Measurements from ENCODE around the gene CHI3L2. TPM values are rescaled to one million over a fixed set of nuclear protein-coding genes. Genes with fewer than 3 reads are reported as not detected.

The CHI3L2 gene
- total RNA-seq, 4 donors from 2014 or later = 0.82 to 2.7 TPM; not detected in 2

DNA sequence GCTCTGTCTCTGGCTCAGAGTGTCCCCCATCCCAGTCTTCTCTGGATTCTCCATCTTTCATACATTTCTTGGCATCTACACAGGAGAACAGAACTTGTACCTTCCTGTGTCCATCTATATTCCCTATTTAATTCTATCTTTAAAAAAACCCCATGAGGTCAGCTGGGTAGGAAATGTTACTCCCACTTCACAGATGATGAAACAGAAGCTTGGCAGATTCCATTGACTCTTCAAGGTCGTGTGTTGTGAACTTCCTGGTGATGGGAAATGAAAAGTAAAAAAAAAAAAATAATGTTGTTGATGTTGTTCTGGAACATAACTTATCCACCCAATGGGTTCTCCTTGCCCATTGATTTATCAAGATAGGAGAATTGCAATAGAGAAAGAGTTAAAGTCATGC, 8.9 kb downstream of the CHI3L2 start:
- Histone ChIP-seq H3K36me3 (no peaks in the 10 kb centered on the region), H3K4me1 (no peaks in the 10 kb centered on the region), H3K4me3 (no peak overlapping the region), H3K27me3 (no peaks in the 10 kb centered on the region), H3K9me3 (no peaks in the 10 kb centered on the region), H3K27ac (no peak overlapping the region)
- in situ Hi-C loops (cut with MboI; ENCODE audit: low pct_ligation_motif_present in 1 of 4, low pct_unique_long_range_greater_than_20kb in 1 of 4, low sequenced_read_pairs in 3 of 4) = loop anchor here in 1 of 4 donors (25.0 kb wide), 1 partner anchor 551 kb away; no protein-coding TSS in a partner anchor
- TF ChIP-seq EP300 (IDR thresholded peaks at IDR 0.05; ENCODE audit: low read depth) (no peak), POLR2AphosphoS5 (IDR thresholded peaks at IDR 0.05) (no peak), POLR2A (IDR thresholded peaks at IDR 0.05) (no peak)
- TF ChIP-seq, protein P1, sequence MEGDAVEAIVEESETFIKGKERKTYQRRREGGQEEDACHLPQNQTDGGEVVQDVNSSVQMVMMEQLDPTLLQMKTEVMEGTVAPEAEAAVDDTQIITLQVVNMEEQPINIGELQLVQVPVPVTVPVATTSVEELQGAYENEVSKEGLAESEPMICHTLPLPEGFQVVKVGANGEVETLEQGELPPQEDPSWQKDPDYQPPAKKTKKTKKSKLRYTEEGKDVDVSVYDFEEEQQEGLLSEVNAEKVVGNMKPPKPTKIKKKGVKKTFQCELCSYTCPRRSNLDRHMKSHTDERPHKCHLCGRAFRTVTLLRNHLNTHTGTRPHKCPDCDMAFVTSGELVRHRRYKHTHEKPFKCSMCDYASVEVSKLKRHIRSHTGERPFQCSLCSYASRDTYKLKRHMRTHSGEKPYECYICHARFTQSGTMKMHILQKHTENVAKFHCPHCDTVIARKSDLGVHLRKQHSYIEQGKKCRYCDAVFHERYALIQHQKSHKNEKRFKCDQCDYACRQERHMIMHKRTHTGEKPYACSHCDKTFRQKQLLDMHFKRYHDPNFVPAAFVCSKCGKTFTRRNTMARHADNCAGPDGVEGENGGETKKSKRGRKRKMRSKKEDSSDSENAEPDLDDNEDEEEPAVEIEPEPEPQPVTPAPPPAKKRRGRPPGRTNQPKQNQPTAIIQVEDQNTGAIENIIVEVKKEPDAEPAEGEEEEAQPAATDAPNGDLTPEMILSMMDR (IDR thresholded peaks at IDR 0.05) = no peak
- intact Hi-C loops (cut with DNase I; ENCODE audit: low total_unique reads) = no loop called here
- WGBS, 2 donors (ENCODE audit: low coverage in 1 of 2) = 20 to 26% methylated on average over 1 of the region's 1 CpG
- no peak for DNase-seq

DNA sequence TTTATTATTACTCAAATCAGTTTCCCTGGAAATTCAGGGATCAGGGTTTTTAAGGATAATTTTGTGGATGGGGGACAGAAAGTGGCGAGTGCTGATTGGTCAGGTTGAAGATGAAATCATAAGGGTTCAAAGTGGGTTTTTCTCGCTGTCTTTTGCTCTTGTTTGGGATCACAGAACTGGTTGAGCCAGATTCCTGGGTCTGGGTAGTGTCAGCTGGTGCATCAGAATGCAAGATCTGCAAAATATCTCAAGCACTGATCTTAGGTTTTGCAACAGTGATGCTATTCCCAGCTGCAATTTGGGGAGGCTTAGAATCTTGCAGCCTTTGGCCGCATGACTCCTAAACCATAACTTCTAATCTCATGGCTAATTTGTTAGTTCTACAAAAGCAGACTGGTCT, 9.3 kb downstream of the CHI3L2 start:
- no peak overlapping the region for H3K4me3 ChIP-seq
- no peaks in the 10 kb centered on the region for H3K36me3 ChIP-seq
- no peak for DNase-seq
- 73 to 83% methylated on average over 2 to 3 of the region's 3 CpGs for WGBS, 2 donors (ENCODE audit: low coverage in 1 of 2)
- H3K4me1 ChIP-seq = no peaks in the 10 kb centered on the region
- no peaks in the 10 kb centered on the region for H3K9me3 ChIP-seq
- H3K27me3 ChIP-seq = no peaks in the 10 kb centered on the region
- no peak overlapping the region for H3K27ac ChIP-seq
- no peak for TF ChIP-seq EP300 (IDR thresholded peaks at IDR 0.05; ENCODE audit: low read depth)
- no peak for TF ChIP-seq POLR2AphosphoS5 (IDR thresholded peaks at IDR 0.05)
- no peak for TF ChIP-seq POLR2A (IDR thresholded peaks at IDR 0.05)
- TF ChIP-seq, protein P1 (IDR thresholded peaks at IDR 0.05) = no peak
- in situ Hi-C loops (cut with MboI; ENCODE audit: low pct_ligation_motif_present in 1 of 4, low pct_unique_long_range_greater_than_20kb in 1 of 4, low sequenced_read_pairs in 3 of 4) = loop anchor here in 1 of 4 donors (25.0 kb wide), 1 partner anchor 550 kb away; no protein-coding TSS in a partner anchor
- intact Hi-C loops (cut with DNase I; ENCODE audit: low total_unique reads) = no loop called here

DNA sequence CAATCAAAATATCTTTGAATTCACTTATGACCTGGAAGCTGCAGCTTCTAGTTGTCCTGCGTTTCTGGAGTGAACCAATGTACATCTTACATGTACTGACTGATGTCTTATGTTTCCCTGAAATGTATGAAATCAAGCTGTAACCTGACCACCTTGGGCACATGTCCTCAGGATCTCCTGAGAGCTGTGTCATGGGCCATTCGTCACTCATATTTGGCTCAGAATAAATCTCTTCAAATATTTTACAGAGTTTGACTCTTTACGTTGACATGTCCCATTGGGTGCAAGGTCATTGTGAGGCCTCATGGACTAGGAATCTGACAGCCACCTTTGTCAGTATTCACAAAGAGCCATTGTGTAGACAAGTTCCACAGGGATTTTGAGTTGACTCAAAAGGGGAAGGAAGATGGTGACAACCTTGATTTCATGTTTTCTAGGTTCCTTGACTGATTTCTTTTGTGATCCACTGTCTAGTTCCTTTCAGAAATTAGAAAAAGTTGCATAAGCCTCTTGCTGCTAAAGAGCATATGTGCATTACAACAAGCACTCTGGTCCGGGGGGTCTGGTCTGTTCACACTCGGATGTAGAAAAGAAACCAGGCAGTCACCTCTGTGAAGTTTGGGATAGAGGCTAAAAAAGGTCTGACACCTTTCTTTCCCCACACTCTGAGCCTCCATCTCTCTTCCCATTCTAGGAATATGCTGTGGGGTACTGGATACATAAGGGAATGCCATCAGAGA, 10.7 kb downstream of the CHI3L2 start:
- no peak for TF ChIP-seq EP300 (IDR thresholded peaks at IDR 0.05; ENCODE audit: low read depth)
- intact Hi-C loops (cut with DNase I; ENCODE audit: low total_unique reads) (no loop called here), in situ Hi-C loops (cut with MboI; ENCODE audit: low pct_ligation_motif_present in 1 of 4, low pct_unique_long_range_greater_than_20kb in 1 of 4, low sequenced_read_pairs in 3 of 4) (loop anchor here in 1 of 4 donors (25.0 kb wide), 1 partner anchor 549 kb away; no protein-coding TSS in a partner anchor)
- Histone ChIP-seq H3K4me3 (no peak overlapping the region), H3K4me1 (no peaks in the 10 kb centered on the region), H3K27ac (no peak overlapping the region), H3K9me3 (no peaks in the 10 kb centered on the region), H3K36me3 (no peaks in the 10 kb centered on the region), H3K27me3 (no peaks in the 10 kb centered on the region)
- 90 to 94% methylated on average over 3 to 5 of the region's 5 CpGs for WGBS, 2 donors (ENCODE audit: low coverage in 1 of 2)
- DNase-seq = no peak

DNA sequence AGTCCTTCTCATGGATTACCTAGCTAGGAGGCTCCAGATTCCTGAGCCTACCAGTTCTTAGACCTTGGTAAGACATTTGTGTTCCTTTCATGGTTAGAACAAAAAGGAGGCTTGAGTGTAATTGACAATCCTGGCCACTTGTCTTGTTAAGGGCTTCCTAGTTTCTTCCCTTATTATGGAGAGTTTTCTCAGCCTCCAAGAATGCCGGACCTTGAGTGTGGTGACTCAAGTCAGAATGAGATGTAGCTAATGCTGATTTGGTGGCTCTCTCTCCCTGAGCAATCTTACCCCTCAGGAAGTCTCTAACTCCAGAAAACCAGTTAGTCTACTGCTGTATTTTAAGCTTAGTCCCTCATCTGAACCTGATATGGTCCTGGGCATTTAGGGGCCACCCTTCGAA, 14.3 kb downstream of the CHI3L2 start:
- no peaks in the 10 kb centered on the region for H3K4me1 ChIP-seq
- DNase-seq = no peak
- no peaks in the 10 kb centered on the region for H3K27me3 ChIP-seq
- H3K4me3 ChIP-seq = no peak overlapping the region
- no peaks in the 10 kb centered on the region for H3K9me3 ChIP-seq
- TF ChIP-seq, protein P1 (IDR thresholded peaks at IDR 0.05) = no peak
- TF ChIP-seq POLR2A (IDR thresholded peaks at IDR 0.05) (no peak), POLR2AphosphoS5 (IDR thresholded peaks at IDR 0.05) (no peak), EP300 (IDR thresholded peaks at IDR 0.05; ENCODE audit: low read depth) (no peak)
- H3K27ac ChIP-seq = no peak overlapping the region
- intact Hi-C loops (cut with DNase I; ENCODE audit: low total_unique reads) = no loop called here
- 62 to 100% methylated on average over 1 to 2 of the region's 2 CpGs for WGBS, 2 donors (ENCODE audit: low coverage in 1 of 2)
- no peaks in the 10 kb centered on the region for H3K36me3 ChIP-seq
- in situ Hi-C loops (cut with MboI; ENCODE audit: low pct_ligation_motif_present in 1 of 4, low pct_unique_long_range_greater_than_20kb in 1 of 4, low sequenced_read_pairs in 3 of 4) = loop anchor here in 1 of 4 donors (25.0 kb wide), 1 partner anchor 546 kb away; no protein-coding TSS in a partner anchor
